Caco-2 (cell line): ENCODE measurements around the gene SETX. TPM values are rescaled to one million over a fixed set of nuclear protein-coding genes. Genes with fewer than 3 reads are reported as not detected.

Experiments
- BruUV-seq: library from RNA; stranded (reverse); fragments of 400-500 nt; replicated peaks from 2 replicates; lab custom pipeline; 2021; lab: Mats Ljungman, UMichigan
- CTCF ChIA-PET: fragments of 300-600 bp; sonication (Branson Sonifier 250); formaldehyde crosslinking; loops from one replicate; lab custom pipeline; 2022; ENCODE audit warnings: antibody characterized with exemption; lab: Charles Lee
- POLR2A ChIA-PET: fragments of 300-600 bp; sonication (Branson Sonifier 250); formaldehyde crosslinking; loops from one replicate; lab custom pipeline; 2022; ENCODE audit warnings: antibody characterized with exemption; lab: Charles Lee
- DNase-seq, 2 experiments: peaks; one replicate each; pipeline versions ENCODE4 v3.0.0 to v3.0.0-alpha.2; 2020 to 2022
- H3K27me3 ChIP-seq: replicated peaks from 2 replicates; pipeline ENCODE4 v1.6.0; 2011; ENCODE audit warnings: low read length; ENCODE audit not compliant: control insufficient read depth, insufficient read depth
- H3K36me3 ChIP-seq: 2 replicates; pipeline ENCODE4 v1.5.1; 2011; ENCODE audit warnings: low read length; ENCODE audit not compliant: control insufficient read depth, insufficient read depth
- H3K4me1 ChIP-seq: fragments of 250-450 bp; sonication (Bioruptor Pico); 2 replicates; pipeline ENCODE4 v1.5.1; 2020; ENCODE audit warnings: mild to moderate bottlenecking
- H3K4me3 ChIP-seq: 2 replicates; pipeline ENCODE4 v1.5.1; 2011; ENCODE audit warnings: low read depth, mild to moderate bottlenecking, control low read depth, low read length
- H3K9me3 ChIP-seq: fragments of 250-450 bp; sonication (Bioruptor Pico); 2 replicates; pipeline ENCODE4 v1.5.1; 2020; ENCODE audit warnings: mild to moderate bottlenecking, moderate library complexity
- H3K27ac Mint-ChIP-seq: one replicate; pipeline ENCODE4 v1.8.0; 2022; ENCODE audit warnings: mixed read lengths; ENCODE audit not compliant: unreplicated experiment
- H3K27me3 Mint-ChIP-seq: one replicate; pipeline ENCODE4 v1.8.0; 2022; ENCODE audit warnings: mixed read lengths; ENCODE audit not compliant: insufficient read depth, unreplicated experiment
- H3K36me3 Mint-ChIP-seq: one replicate; pipeline ENCODE4 v1.8.0; 2022; ENCODE audit warnings: mild to moderate bottlenecking, mixed read lengths; ENCODE audit not compliant: insufficient read depth, unreplicated experiment
- H3K4me1 Mint-ChIP-seq: one replicate; pipeline ENCODE4 v1.8.0; 2022; ENCODE audit warnings: low read depth, mixed read lengths; ENCODE audit not compliant: unreplicated experiment
- H3K4me3 Mint-ChIP-seq: one replicate; pipeline ENCODE4 v1.8.0; 2022; ENCODE audit warnings: mild to moderate bottlenecking, moderate library complexity, mixed read lengths; ENCODE audit not compliant: unreplicated experiment
- H3K9me3 Mint-ChIP-seq: one replicate; pipeline ENCODE4 v1.8.0; 2022; ENCODE audit warnings: mixed read lengths; ENCODE audit not compliant: unreplicated experiment
- intact Hi-C: fragments of 100-400 bp; cut with micrococcal nuclease; formaldehyde crosslinking; loops from one replicate; pipeline ENCODE4 v1.10.0; 2022; ENCODE audit not compliant: unreplicated experiment
- total RNA-seq: library from RNA; stranded (reverse); gene quantifications from 2 replicates; pipeline ENCODE4 v1.2.3, GENCODE V29; 2022
- TF ChIP-seq, protein P1 (sequence below), 2 experiments: fragments of 200-600 bp in 1 of 2; IDR thresholded peaks; 1 replicate in 1 of 2; 2 replicates in 1 of 2; pipeline versions ENCODE4 v1.5.1 to v1.8.0; 2011 to 2022; ENCODE audit warnings: antibody characterized with exemption in 1 of 2, control low read depth in 1 of 2, inconsistent platforms in 1 of 2, low read depth in 1 of 2, low read length in 1 of 2, mild to moderate bottlenecking in 1 of 2, moderate library complexity in 1 of 2; ENCODE audit not compliant: insufficient read depth in 1 of 2, severe bottlenecking in 1 of 2, unreplicated experiment in 1 of 2

SETX gene
- total RNA-seq, 1 experiment from 2014 or later: 31.1 TPM

DNA sequence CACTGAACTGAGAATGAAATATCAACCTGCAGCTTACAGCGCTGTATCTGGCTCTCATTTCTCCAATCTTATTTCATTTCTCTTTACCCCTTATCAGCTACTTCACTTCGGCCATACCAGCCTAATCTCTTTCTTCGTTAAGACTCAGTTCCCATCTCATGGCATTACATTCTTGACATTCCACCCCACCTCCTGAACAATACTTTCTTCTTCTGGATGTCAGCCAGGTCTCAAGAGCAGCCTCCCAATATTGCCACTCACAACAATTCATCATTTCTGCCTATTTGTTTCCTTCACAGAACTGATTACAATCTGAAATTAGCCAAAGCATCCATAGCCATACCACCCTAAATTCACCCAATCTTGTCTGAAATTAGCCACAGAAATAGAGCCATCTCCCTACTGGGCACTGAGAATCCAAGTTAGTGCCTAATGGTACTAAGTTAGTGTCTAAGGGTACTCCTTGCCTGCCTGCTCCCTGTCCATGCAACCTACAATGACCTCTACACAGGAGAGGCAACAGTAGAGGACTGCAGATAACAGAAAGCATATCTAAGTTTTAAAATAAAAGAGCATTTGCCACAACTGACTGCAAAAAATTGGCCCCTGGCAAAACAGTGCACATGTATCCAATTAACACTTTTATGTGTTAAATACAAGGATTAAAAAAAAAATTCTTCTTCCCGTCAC lies 35.2 kb downstream of the SETX start:
- Mint-ChIP-seq H3K4me1 (peaks cover 30% of the 10 kb centered on the region), H3K9me3 (no peaks in the 10 kb centered on the region), H3K27ac (peak overlapping the region; percentile 46), H3K4me3 (peak overlapping the region; percentile 55), H3K27me3 (no peaks in the 10 kb centered on the region), H3K36me3 (peaks cover 44% of the 10 kb centered on the region)
- Histone ChIP-seq H3K9me3 (no peaks in the 10 kb centered on the region), H3K4me1 (peaks cover 29% of the 10 kb centered on the region), H3K27me3 (no peaks in the 10 kb centered on the region), H3K4me3 (no peak overlapping the region), H3K36me3 (no peaks in the 10 kb centered on the region; the same call in none of the 2 replicates)
- intact Hi-C loops: no loop called here
- TF ChIP-seq, protein P1, sequence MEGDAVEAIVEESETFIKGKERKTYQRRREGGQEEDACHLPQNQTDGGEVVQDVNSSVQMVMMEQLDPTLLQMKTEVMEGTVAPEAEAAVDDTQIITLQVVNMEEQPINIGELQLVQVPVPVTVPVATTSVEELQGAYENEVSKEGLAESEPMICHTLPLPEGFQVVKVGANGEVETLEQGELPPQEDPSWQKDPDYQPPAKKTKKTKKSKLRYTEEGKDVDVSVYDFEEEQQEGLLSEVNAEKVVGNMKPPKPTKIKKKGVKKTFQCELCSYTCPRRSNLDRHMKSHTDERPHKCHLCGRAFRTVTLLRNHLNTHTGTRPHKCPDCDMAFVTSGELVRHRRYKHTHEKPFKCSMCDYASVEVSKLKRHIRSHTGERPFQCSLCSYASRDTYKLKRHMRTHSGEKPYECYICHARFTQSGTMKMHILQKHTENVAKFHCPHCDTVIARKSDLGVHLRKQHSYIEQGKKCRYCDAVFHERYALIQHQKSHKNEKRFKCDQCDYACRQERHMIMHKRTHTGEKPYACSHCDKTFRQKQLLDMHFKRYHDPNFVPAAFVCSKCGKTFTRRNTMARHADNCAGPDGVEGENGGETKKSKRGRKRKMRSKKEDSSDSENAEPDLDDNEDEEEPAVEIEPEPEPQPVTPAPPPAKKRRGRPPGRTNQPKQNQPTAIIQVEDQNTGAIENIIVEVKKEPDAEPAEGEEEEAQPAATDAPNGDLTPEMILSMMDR (IDR thresholded peaks at IDR 0.05; ENCODE audit: insufficient read depth in 1 of 2, low read depth in 1 of 2, low read length in 1 of 2, severe bottlenecking in 1 of 2, unreplicated experiment in 1 of 2): no peak
- ChIA-PET POLR2A (no interaction called here), CTCF (interaction anchor here (0.6 kb wide), 1 partner anchor 12 kb away, joined by 3 read pairs; no protein-coding TSS in a partner anchor)
- peak in 1 of 2 experiments; percentile 14 for DNase-seq
- BruUV-seq: no TSS peak

DNA sequence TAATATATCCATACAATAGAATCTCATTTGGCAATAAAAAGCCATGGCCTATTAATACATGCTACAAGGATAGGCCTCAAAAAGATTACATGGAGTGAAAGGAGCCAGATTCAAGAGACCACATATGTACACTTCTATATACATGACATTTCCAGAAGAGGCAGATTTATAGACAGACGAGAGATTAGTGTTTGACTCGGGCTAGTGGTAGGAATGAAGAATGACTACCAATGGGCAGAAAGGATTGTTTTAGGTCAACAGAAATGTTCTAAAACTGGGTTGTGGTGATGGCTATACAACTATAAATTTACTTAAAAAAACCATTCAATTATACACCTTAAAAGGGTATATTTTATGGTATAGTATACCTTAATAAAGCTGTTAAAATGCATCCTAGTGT lies 41.9 kb downstream of the SETX start:
- no peak for DNase-seq
- H3K27me3 Mint-ChIP-seq: no peaks in the 10 kb centered on the region
- BruUV-seq: no TSS peak
- Histone ChIP-seq H3K9me3 (no peaks in the 10 kb centered on the region), H3K27me3 (no peaks in the 10 kb centered on the region), H3K36me3 (no peaks in the 10 kb centered on the region), H3K4me3 (no peak overlapping the region), H3K4me1 (no peaks in the 10 kb centered on the region)
- ChIA-PET POLR2A (no interaction called here), CTCF (no interaction called here)
- TF ChIP-seq, protein P1 (IDR thresholded peaks at IDR 0.05; ENCODE audit: insufficient read depth in 1 of 2, low read depth in 1 of 2, low read length in 1 of 2, severe bottlenecking in 1 of 2, unreplicated experiment in 1 of 2): peak in 1 of 2 experiments; percentile 30
- H3K36me3 Mint-ChIP-seq: peaks cover 39% of the 10 kb centered on the region
- intact Hi-C loops: no loop called here
- H3K9me3 Mint-ChIP-seq: no peaks in the 10 kb centered on the region
- no peak overlapping the region for H3K27ac Mint-ChIP-seq
- H3K4me1 Mint-ChIP-seq: no peaks in the 10 kb centered on the region
- H3K4me3 Mint-ChIP-seq: no peak overlapping the region

DNA sequence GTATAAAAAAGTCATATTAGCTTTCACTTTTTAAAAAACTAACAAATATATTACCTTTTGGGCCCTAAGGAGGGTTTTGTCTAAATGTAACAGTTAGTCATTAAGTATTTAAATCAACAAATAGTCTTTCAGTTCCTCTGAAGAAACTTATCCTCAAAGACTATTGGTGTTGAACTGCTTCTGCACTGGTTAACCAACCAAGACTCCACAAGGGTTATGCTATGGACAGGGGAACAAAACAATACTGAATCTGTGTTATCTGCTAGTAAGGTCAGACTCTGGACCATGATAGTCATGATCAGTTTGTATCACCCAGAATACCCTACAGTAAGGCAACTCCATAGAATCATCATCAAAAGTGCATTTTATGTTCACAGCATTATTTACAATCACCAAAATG lies 42.4 kb downstream of the SETX start:
- H3K36me3 ChIP-seq: no peaks in the 10 kb centered on the region

More for the DNA sequence above, 42.4 kb downstream of the SETX start:
- no peak overlapping the region for H3K4me3 ChIP-seq
- DNase-seq: no peak
- BruUV-seq: no TSS peak
- POLR2A ChIA-PET: no interaction called here
- H3K27me3 Mint-ChIP-seq: no peaks in the 10 kb centered on the region
- H3K27me3 ChIP-seq: no peaks in the 10 kb centered on the region
- TF ChIP-seq, protein P1 (IDR thresholded peaks at IDR 0.05; ENCODE audit: insufficient read depth in 1 of 2, low read depth in 1 of 2, low read length in 1 of 2, severe bottlenecking in 1 of 2, unreplicated experiment in 1 of 2): no peak
- H3K4me3 Mint-ChIP-seq: no peak overlapping the region
- no peaks in the 10 kb centered on the region for H3K9me3 Mint-ChIP-seq
- H3K4me1 ChIP-seq: no peaks in the 10 kb centered on the region
- CTCF ChIA-PET: no interaction called here
- peaks cover 43% of the 10 kb centered on the region for H3K36me3 Mint-ChIP-seq
- no peak overlapping the region for H3K27ac Mint-ChIP-seq
- no peaks in the 10 kb centered on the region for H3K4me1 Mint-ChIP-seq
- H3K9me3 ChIP-seq: no peaks in the 10 kb centered on the region
- intact Hi-C loops: no loop called here
